ENCODE measurements around the gene NAV1. TPM values are rescaled to one million over a fixed set of nuclear protein-coding genes. Genes with fewer than 3 reads are reported as not detected.

The NAV1 gene
- total and polyA plus RNA-seq, 2 of the 8 experiments (the other 6 are each of a cell fraction or from before 2014, with no cell fraction given): 9.9 to 42.7 TPM

DNA sequence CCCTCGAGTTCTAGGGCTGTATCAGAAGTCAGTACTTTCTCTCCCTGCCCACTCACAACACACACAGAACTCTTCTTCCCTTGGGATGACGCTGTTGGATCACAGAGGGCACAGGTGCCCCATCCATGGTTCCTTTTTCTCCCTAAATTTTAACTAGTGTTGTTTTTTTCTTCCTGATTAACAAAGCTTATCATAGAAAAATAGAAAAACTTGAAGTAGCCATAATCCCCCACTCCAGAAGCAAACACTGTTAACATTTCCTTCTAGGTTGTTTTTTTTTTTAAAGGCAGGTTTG is 27.5 kb downstream of the NAV1 start (continued):
- no peak for TF ChIP-seq RBBP5 (IDR thresholded peaks at IDR 0.05; ENCODE audit: borderline replicate concordance, low read depth, low read length)
- TF ChIP-seq YY1 (IDR thresholded peaks at IDR 0.05; ENCODE audit: low read depth, low read length): no peak
- no peak for TF ChIP-seq BCL11A (IDR thresholded peaks at IDR 0.05; ENCODE audit: low read depth in 2 of 2, low read length in 2 of 2)
- no peak for TF ChIP-seq CEBPB (IDR thresholded peaks at IDR 0.05; ENCODE audit: low read depth, low read length)
- TF ChIP-seq BACH1 (IDR thresholded peaks at IDR 0.05; ENCODE audit: low read length): no peak

Measured in H1 (cell line).